K562 (cell line): ENCODE results near the gene GTSE1. TPM values are rescaled to one million over a fixed set of nuclear protein-coding genes. Genes with fewer than 3 reads are reported as not detected.

Experiments used
- ELF4 ChIP-seq: fragments of 450-650 bp; formaldehyde crosslinking; IDR thresholded peaks from 2 replicates; pipeline ENCODE4 v1.4.0; 2022; ENCODE audit warnings: missing genetic modification characterization
- FOS ChIP-seq: IDR thresholded peaks from 3 replicates; pipeline ENCODE4 v1.6.1; 2011; ENCODE audit not compliant: insufficient read length; ENCODE audit errors: extremely low read depth
- HINFP ChIP-seq: fragments of 450-650 bp; conservative IDR thresholded peaks from 2 replicates; pipeline ENCODE4 v1.6.1; 2016; ENCODE audit warnings: missing genetic modification characterization, low read depth, mild to moderate bottlenecking, control low read depth, missing compliant biosample characterization
- HMG20B ChIP-seq: fragments of 250-450 bp; sonication (Bioruptor Pico); IDR thresholded peaks from 2 replicates; pipeline ENCODE4 v1.5.0; 2021; ENCODE audit warnings: mild to moderate bottlenecking
- KDM1A ChIP-seq, 2 experiments: fragments of 450-650 bp; IDR thresholded peaks; 2 replicates each; pipeline ENCODE4 v1.6.1; 2016; ENCODE audit warnings: mild to moderate bottlenecking in 2 of 2
- MAFF ChIP-seq: IDR thresholded peaks from 2 replicates; pipeline ENCODE4 v1.6.1; 2012; ENCODE audit warnings: low read length, improper control_type of control experiment
- MTF1 ChIP-seq: fragments of 250-450 bp; sonication (Bioruptor Pico); IDR thresholded peaks from 2 replicates; pipeline ENCODE4 v1.9.0; 2021; ENCODE audit warnings: moderate library complexity, mild to moderate bottlenecking, inconsistent platforms, borderline replicate concordance
- POLR2H ChIP-seq: IDR thresholded peaks from 2 replicates; pipeline ENCODE4 v1.6.1; 2016; ENCODE audit warnings: missing genetic modification characterization, low read depth, mild to moderate bottlenecking, control low read depth, missing compliant biosample characterization, moderate library complexity
- PRPF4 ChIP-seq: fragments of 200-400 bp; formaldehyde crosslinking; IDR thresholded peaks from one replicate; pipeline ENCODE4 v1.6.1; 2017; ENCODE audit warnings: low read length, low read depth, mild to moderate bottlenecking; ENCODE audit not compliant: insufficient read depth, poor library complexity, severe bottlenecking
- REST ChIP-seq, 2 experiments: fragments of 450-650 bp; formaldehyde crosslinking in 1 of 2; IDR thresholded peaks; 2 replicates each; pipeline versions ENCODE4 v1.4.0 to v1.6.1; 2014 to 2020; ENCODE audit warnings: mild to moderate bottlenecking in 2 of 2, borderline replicate concordance in 1 of 2, low read depth in 1 of 2
- SMC3 ChIP-seq: conservative IDR thresholded peaks from 2 replicates; pipeline ENCODE4 v1.6.1; 2011; ENCODE audit warnings: low read depth, low read length, improper control_type of control experiment; ENCODE audit not compliant: insufficient read depth
- TRIM24 ChIP-seq, 2 experiments: fragments of 450-650 bp; IDR thresholded peaks; 2 replicates each; pipeline ENCODE4 v1.6.1; 2016
- ZBED1 ChIP-seq: IDR thresholded peaks from 2 replicates; pipeline ENCODE4 v1.6.1; 2014
- ZC3H11A ChIP-seq: IDR thresholded peaks from 2 replicates; pipeline ENCODE4 v1.6.1; 2012; ENCODE audit warnings: low read depth, low read length, improper control_type of control experiment
- ZNF282 ChIP-seq: sonication (generic); formaldehyde crosslinking; IDR thresholded peaks from 2 replicates; pipeline ENCODE4 v1.8.1; 2023; ENCODE audit warnings: missing genetic modification reagents
- ZNF511 ChIP-seq: sonication (generic); formaldehyde crosslinking; IDR thresholded peaks from 2 replicates; pipeline ENCODE4 v1.8.0; 2022; ENCODE audit warnings: mild to moderate bottlenecking, missing genetic modification reagents
- ZNF583 ChIP-seq: fragments of 250-450 bp; sonication (Bioruptor Pico); IDR thresholded peaks from 2 replicates; pipeline ENCODE4 v1.4.0; 2020
- ZNF696 ChIP-seq: fragments of 250-450 bp; sonication (Bioruptor Pico); conservative IDR thresholded peaks from 2 replicates; pipeline ENCODE4 v1.4.0; 2020; ENCODE audit warnings: mild to moderate bottlenecking, moderate library complexity
- ZNF707 ChIP-seq: fragments of 250-450 bp; sonication (Bioruptor Pico); conservative IDR thresholded peaks from 2 replicates; pipeline ENCODE4 v1.8.0; 2022; ENCODE audit warnings: inconsistent platforms, mild to moderate bottlenecking, moderate library complexity
- ZNF75A ChIP-seq: fragments of 450-650 bp; formaldehyde crosslinking; IDR thresholded peaks from 2 replicates; pipeline ENCODE4 v1.4.0; 2020; ENCODE audit warnings: mild to moderate bottlenecking
- ZZZ3 ChIP-seq: fragments of 450-650 bp; IDR thresholded peaks from 2 replicates; pipeline ENCODE4 v1.6.1; 2016; ENCODE audit warnings: antibody characterized with exemption, mild to moderate bottlenecking, moderate library complexity
- polyA plus RNA-seq, 8 experiments: library from polyadenylated mRNA; depleted of rRNA in 4 of 8; stranded (reverse) in 5 of 8; unstranded in 3 of 8; fragments of >200 nt; fragmentation: Nextera tagmentation in 2 of 8; fragmentation: Illumina TruSeq in 1 of 8; extraction: Ambion mirVana in 2 of 8; extraction: Trizol in 1 of 8; gene quantifications; 2 replicates each; pipeline versions ENCODE4 v1.2.1 to v1.2.3, GENCODE V29; 2011 to 2014; ENCODE audit warnings: inconsistent platforms in 1 of 8, missing spikeins in 1 of 8
- total RNA-seq, 7 experiments: library from RNA; depleted of rRNA in 6 of 7; stranded (reverse); fragments of >200 nt in 6 of 7; fragmentation: Illumina TruSeq in 2 of 7; extraction: Trizol in 2 of 7; gene quantifications; 2 replicates each; pipeline versions ENCODE4 v1.2.1 to v1.2.3, GENCODE V29; 2011 to 2021; ENCODE audit warnings: low replicate concordance in 1 of 7

Gene GTSE1
- total and polyA plus RNA-seq, 9 of the 15 experiments (the other 6 are each of a cell fraction or from before 2014, with no cell fraction given): 2.5 to 22.5 (median 12.9) TPM

GRCh38 chr22:46355369-46355995 is 58.8 kb downstream of the GTSE1 start (continued):
- no peak for TF ChIP-seq PRPF4
- TF ChIP-seq MAFF: no peak
- no peak for TF ChIP-seq ZNF696 (CRISPR knock-in tag)
- no peak for TF ChIP-seq ZZZ3
- no peak for TF ChIP-seq ZNF511 (CRISPR knock-in tag)
- no peak for TF ChIP-seq KDM1A (IDR thresholded peaks at IDR 0.05)
- no peak for TF ChIP-seq ZNF583 (CRISPR knock-in tag)
- TF ChIP-seq TRIM24 (IDR thresholded peaks at IDR 0.05): no peak
- TF ChIP-seq FOS: no peak
- no peak for TF ChIP-seq ZNF282 (CRISPR knock-in tag)
- TF ChIP-seq ZNF707: no peak
- TF ChIP-seq ZNF75A (CRISPR knock-in tag): no peak
- TF ChIP-seq ELF4 (CRISPR knock-in tag): no peak
- no peak for TF ChIP-seq POLR2H (tag)
- TF ChIP-seq MTF1 (CRISPR knock-in tag): no peak
- no peak for TF ChIP-seq HINFP
- no peak for TF ChIP-seq ZBED1
- no peak for TF ChIP-seq ZC3H11A
- peak; percentile 60 for TF ChIP-seq SMC3
- peak; percentile 28; the same call in 1 of the 2 replicates for TF ChIP-seq REST (IDR thresholded peaks at IDR 0.05; ENCODE audit: borderline replicate concordance)
- no peak for TF ChIP-seq REST (CRISPR knock-in tag; IDR thresholded peaks at IDR 0.05; ENCODE audit: low read depth)
- TF ChIP-seq HMG20B (CRISPR knock-in tag): no peak
